Measurements from ENCODE around the gene GPR155.

The GPR155 gene

DNA sequence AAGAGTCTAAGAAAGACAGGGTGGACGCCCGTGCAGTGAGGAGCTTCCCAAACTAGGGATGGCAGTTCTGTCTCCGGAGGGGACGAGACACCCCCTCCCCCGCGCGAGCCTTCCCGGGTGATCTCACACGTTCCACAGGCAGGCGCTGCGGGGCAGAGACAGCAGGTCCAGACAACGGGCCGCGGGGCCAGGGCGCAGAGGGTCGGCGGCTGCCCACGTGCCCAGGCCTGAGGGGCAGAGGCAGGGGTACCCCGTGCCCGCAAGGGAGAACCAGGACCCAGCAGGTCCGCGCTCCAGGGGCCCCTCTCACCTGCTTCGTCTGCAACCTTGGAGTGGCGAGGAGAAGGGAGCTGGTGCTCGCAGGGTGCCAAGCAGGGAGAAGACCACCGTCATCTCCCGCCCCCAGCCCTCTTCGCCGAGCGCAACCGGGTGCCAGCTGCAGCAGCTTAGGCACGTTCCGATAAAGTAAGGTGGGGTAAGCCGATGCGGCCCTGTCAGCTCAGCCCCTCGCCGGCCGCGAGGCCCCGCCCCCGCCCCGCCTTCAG lies at the start of gene GPR155:
Gene GPR155 (minus strand): TSS at position 467 of the 545 bp plus-strand sequence. CDS start 5,073 bp downstream, outside the sequence.
- no peak for FAIRE-seq

DNA sequence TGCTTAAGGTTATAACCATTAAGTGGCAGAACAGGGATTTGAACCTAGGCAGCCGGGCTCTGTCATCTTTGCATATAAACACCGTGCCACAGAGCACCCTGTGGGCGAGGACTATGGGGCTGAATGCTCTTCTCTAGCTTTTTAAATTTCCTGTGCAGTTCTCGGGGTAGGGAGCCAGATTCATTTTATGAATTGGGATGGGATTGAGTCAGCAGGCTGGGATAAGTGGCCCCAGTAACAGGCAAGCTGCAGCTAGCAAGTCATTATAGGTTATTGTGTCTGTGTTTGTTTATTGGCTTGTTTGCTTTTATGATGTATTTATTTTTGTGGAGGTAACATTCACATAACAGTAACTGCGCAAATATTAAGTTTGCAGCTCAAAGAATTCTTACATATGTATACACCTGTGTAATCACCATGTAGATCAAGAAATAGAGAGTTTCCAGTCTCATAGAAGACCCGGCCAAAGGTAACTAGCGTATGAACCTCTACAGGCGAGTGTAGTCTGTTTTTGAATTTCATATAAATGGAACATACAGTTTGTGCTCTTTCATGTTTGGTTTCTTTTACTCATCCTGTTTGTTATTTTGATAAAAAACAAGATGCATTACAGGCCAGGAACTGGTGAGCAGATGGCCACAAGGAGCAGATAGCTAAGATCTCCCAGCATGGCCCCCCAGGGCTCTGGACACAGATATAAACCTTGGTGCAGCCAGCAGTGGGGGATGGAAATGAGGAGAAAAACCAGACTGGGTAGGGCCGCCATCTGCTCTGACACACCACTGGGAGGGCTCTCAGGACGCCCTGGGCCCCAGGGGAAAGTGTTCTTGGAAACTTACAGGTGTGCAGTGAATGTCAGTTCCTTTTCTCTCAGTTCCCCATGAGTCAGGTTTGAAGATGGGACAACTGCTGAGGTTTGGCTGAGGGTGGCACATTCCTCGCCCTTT lies 49.2 kb upstream of the GPR155 start:
- FAIRE-seq: no peak

- FAIRE-seq: no peak
Observed at GRCh38 chr2:174535083-174535482, 48.3 kb upstream of the GPR155 start.

DNA sequence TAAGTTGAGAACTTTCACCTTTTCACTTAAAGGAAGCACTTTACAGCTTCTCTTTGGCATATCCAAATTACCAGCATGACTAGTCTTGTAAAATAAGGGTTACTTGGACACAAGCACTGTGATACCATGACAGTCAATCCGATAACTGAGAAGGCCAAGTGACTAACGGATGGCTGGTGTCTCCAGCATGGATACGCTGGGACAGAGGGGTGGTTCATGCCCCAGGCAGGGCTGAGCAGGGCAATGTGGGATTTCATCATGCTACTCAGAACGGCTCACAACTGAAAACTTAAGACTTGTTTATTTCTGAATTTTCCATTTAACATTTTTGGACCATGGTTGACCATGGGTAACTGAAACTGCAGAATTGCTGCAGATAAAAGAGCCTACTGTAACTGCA lies 43.1 kb upstream of the GPR155 start:
- FAIRE-seq: no peak

DNA sequence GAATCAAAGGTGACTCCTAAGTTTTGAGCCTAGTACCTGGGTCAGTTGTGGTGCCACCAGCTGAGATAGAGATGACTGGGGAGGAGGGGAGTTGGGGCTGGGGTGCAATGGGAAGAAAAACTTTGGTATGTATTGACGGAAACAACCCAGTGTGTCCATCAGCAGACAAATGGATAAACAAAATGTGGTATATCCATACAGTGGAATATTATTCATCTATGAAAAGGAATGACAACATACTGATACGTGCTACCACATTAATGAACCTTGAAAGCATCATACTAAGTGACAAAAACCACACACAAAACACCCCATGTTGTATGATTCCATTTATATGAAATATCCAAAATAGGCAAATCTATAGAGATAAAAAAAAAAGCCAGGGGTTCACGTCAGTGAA lies 41.1 kb upstream of the GPR155 start:
- no peak for FAIRE-seq

DNA sequence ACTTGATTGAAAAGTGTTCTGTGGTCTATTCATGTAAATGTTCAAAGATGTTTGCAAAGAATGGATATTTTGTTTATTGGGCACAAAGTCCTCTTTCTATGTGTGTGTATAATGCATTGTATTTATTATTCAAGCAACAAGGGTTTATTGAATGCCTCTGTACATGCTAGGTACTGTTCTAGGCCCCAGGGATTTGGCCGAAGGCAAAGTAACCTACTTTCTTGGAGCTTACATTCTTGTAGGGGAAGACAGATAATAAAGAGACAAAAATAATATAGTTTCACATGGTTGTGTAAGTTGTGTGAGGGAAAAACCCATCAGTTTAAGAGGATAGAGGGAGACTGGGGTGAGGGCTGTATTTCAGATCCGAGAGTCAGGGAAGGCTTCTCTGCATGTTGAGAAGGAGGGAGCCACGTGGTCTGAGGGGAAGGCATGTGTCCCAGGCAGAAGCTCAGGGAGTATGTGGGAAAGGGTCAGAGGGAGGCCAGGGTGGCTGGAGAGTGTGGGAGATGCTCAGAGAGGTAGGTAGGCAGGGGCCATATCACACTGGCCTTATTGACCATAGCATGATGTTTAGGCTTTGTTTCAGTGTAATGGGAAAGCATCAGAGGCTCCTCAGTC lies 40.4 kb upstream of the GPR155 start:
- FAIRE-seq: no peak

- FAIRE-seq: no peak
Observed at GRCh38 chr2:174524527-174524926, 37.7 kb upstream of the GPR155 start.

DNA sequence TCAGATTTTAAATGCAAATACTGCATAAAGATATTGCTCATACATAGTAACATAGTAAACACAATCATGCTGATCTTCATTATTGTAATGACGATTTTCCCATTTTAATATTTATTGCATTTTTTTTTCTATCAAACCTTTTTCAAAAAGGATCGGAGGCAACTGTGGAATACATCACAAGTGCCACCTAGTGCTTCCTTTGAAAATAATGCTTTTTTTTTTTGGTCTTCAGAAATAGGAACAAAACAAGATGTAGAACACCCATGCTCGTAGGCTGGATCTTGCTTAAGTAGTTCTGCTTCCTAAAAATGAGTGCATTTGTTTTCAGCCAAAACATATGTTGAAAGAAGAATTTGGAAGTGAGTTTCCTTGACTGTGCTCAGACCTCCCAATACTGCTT lies 35.7 kb upstream of the GPR155 start:
- peak; percentile 22 for FAIRE-seq

- no peak for FAIRE-seq
Observed at GRCh38 chr2:174518395-174518794, 31.6 kb upstream of the GPR155 start.

- FAIRE-seq: no peak
Observed at GRCh38 chr2:174516501-174517378, 29.9 kb upstream of the GPR155 start.

DNA sequence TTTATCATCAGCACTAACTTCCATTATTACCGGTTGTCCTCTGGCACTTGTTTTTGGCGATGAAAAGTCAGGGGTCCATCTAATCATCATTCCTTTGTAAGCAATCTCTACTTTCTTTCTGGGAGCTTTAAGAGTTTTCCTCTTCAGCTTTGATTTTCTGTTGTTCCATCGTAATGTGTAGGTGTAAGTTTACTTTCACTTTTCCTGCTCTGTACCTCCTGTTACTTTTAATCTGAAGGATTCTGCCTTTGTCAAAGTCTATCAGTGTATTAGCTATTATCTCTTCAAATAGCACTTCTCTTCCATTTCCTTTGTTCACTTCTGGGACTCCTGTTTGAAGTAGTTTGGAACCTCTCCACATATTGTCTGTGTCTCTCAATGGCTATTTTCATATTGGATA lies 25.5 kb upstream of the GPR155 start:
- no peak for FAIRE-seq

DNA sequence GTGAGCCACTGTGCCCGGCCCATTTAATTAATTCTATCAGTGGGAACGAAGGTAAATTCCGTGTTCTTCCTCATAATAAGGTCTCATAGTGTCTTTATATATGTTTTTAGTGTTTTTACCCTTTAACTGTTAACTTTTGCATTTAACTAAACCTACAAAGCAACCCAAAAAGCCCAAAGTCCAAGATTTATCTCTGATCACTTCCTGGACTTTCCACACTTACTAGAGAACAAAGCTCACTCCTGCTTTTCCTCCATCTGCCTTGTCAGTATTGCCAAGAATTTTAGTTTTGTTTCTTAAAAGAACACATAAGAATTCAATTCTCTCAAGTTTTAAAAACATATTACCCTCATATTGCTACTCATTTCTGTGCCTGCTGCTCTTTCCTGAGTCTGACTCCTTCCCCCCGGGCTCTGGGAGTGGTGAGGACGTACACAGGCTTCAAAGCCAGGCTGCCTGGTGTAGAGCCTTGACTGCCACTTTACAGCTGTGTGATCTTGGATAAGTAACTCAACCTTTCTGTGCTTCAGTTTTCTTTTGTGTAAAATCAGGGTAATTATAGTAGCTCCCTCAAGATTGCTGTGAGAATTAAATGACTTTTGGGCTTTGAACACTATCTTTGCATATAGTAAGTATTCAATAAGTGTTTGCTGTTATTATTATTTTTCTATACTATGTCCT lies 24.9 kb upstream of the GPR155 start:
- no peak for FAIRE-seq

GRCh38 chr2:174510583-174511189 lies 23.9 kb upstream of the GPR155 start:
- peak; percentile 28 for FAIRE-seq

DNA sequence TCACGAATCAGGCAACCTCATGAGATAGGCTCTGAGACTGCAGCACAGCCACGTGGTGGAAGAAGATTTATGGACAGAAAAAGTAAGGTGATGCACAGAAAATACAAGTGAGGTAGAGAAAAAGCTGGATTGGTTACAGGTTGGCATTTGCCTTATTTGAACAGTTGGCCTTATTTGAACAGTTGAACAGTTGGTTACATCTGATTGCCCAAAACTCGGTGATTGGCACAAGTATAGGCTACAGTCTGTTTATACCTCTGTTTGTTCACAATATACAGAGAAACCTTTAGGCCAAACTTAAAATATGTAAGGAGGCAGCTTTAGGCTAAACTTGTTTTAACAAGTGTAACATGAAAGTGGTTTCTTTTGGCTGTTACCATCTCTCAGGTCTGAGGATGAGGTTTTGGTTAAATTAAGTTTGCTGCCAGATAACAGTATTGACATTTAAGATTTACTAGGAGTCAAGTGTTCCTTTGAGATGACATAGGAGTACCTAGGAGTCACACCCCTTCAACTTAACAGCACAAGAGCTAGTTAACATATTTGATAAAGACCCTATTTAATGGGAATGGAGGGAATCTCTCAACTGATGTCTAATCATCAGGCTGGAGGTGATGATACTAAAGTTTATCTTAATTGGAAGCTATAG lies 16.5 kb upstream of the GPR155 start:
- FAIRE-seq: no peak

DNA sequence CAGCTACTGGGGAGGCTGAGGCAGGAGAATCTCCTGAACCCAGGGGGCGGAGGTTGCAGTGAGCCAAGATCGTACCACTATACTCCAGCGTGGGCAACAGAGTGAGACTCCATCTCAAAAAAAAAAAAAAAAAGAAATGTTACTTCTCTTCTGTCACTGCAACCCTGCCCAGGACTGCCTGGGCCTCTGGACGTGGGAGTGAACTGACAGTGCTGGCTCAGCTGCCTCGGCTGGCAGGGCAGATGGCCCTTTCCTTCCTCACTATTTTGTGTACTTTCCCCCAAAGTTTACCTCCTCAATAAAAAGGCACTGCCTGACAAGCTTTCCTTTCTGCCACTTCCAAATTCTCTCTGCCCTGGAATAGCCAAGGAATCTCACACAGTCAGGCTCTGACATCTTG lies 12.5 kb upstream of the GPR155 start:
- FAIRE-seq: no peak

- no peak for FAIRE-seq
Observed at GRCh38 chr2:174495365-174496012, 8.7 kb upstream of the GPR155 start.

DNA sequence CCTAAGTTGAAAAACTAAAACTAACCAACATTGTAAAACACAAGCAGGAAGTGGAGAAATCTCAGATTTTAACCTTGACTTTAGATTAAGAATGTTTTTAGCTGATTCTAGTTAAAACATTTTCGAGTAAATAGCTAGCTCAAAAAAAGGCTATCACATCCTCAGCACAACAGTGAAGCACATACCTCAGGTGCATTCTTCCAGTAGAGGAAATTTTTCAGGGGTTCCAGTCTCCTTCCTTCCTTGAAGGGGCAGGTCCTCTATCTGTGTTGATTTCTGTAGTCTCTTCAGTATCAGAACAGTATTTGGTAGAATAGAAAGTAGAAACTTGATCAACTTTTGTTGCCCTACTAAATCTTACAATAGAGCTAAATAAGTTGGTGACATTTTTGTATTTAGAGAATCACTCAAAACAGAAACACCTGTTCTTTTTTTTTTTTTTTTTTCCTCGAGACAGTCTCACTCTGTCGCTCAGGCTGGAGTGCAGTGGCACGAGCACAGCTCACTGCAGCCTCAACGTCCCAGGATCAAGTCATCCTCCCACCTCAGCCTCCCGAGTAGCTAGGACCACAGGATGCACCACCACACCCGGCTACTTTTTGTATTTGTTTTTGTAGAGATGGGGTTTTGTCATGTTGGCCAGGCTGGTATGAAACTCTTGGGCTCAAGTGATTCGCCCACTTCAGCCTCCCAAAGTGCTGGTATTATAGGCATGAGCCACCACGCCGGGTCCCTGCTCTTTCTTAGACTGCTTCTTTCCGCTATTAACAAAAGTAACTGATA lies 6.9 kb upstream of the GPR155 start:
- no peak for FAIRE-seq

DNA sequence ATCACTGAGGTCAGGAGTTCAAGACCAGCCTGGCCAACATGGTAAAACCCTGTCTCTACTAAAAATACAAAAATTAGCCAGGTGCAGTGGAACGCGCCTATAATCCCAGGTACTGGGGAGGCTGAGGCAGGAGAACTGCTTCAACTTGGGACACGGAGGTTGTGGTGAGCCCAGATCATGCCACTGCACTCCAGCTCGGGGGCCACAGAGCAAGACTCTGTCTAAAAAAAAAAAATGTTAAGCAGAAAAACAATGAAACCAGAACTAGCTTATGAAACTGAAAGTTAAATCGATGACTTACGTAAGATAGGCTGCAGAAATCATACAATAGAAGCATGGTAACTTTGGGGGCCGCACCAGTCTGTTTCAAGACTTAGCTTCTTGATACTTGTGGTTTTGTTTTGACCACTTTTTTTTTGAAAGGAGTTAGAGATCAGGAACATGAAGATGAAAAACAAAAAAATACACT lies 6.2 kb upstream of the GPR155 start:
- FAIRE-seq: no peak

GRCh38 chr2:174491947-174492346 lies 5.1 kb upstream of the GPR155 start:
- FAIRE-seq: no peak

GRCh38 chr2:174490051-174490450 lies 3.2 kb upstream of the GPR155 start:
- FAIRE-seq: no peak

All from TTC549 (cell line).